Omental fat pad (tissue), 4 donors: ENCODE results near the gene PNPT1. TPM values are rescaled to one million over a fixed set of nuclear protein-coding genes. Genes with fewer than 3 reads are reported as not detected.

Source experiments
- ATAC-seq: fragments of 150-250 bp; one replicate; pipeline ENCODE4 v1.9.1; 2016; ENCODE audit warnings: mild to moderate bottlenecking, moderate library complexity; ENCODE audit not compliant: low FRiP score
- DNase-seq: peaks from one replicate; pipeline ENCODE4 v3.0.0-alpha.2; 2019; ENCODE audit warnings: low spot score
- CTCF ChIP-seq, 3 donors: fragments of 450-650 bp; IDR thresholded peaks; one replicate each; pipeline ENCODE4 v1.5.1; 2016 to 2017; ENCODE audit warnings: antibody characterized with exemption in 3 of 3, mild to moderate bottlenecking in 3 of 3, moderate library complexity in 2 of 3
- total RNA-seq, 4 donors: library from RNA; depleted of rRNA; stranded (reverse); fragments of >200 nt; gene quantifications; one replicate each; pipeline ENCODE4 v1.1.0, GENCODE V29; 2016

The PNPT1 gene
- total RNA-seq, 4 donors from 2014 or later: 11.8 to 34.2 (median 17.0) TPM

- TF ChIP-seq CTCF (IDR thresholded peaks at IDR 0.05): no peak
- ATAC-seq (no peak), DNase-seq (no peak)
Observed at GRCh38 chr2:55653255-55653654, 40.4 kb downstream of the PNPT1 start.

GRCh38 chr2:55649211-55649610 is 44.4 kb downstream of the PNPT1 start:
- no peak for DNase-seq
- no peak for TF ChIP-seq CTCF (IDR thresholded peaks at IDR 0.05)
- no peak for ATAC-seq

- TF ChIP-seq CTCF (IDR thresholded peaks at IDR 0.05): no peak
- DNase-seq (no peak), ATAC-seq (no peak)
Observed at GRCh38 chr2:55636831-55637230, 56.8 kb downstream of the PNPT1 start.

GRCh38 chr2:55628931-55629330 is 64.7 kb downstream of the PNPT1 start:
- DNase-seq (no peak), ATAC-seq (no peak)
- no peak for TF ChIP-seq CTCF (IDR thresholded peaks at IDR 0.05)

GRCh38 chr2:55627915-55628314 is 65.7 kb downstream of the PNPT1 start:
- no peak for DNase-seq
- no peak for ATAC-seq
- no peak for TF ChIP-seq CTCF (IDR thresholded peaks at IDR 0.05)

GRCh38 chr2:55621802-55622201 is 71.8 kb downstream of the PNPT1 start:
- TF ChIP-seq CTCF (IDR thresholded peaks at IDR 0.05): no peak
- DNase-seq (no peak), ATAC-seq (no peak)

GRCh38 chr2:55620123-55620779 is 73.4 kb downstream of the PNPT1 start:
- no peak for ATAC-seq

More at GRCh38 chr2:55620123-55620779, 73.4 kb downstream of the PNPT1 start:
- no peak for TF ChIP-seq CTCF (IDR thresholded peaks at IDR 0.05)
- DNase-seq: no peak
